Measurements from ENCODE around the gene ETHE1. TPM values are rescaled to one million over a fixed set of nuclear protein-coding genes. Genes with fewer than 3 reads are reported as not detected.

Gene ETHE1
- total RNA-seq, 2 donors from 2014 or later: 32.8 to 122 TPM

DNA sequence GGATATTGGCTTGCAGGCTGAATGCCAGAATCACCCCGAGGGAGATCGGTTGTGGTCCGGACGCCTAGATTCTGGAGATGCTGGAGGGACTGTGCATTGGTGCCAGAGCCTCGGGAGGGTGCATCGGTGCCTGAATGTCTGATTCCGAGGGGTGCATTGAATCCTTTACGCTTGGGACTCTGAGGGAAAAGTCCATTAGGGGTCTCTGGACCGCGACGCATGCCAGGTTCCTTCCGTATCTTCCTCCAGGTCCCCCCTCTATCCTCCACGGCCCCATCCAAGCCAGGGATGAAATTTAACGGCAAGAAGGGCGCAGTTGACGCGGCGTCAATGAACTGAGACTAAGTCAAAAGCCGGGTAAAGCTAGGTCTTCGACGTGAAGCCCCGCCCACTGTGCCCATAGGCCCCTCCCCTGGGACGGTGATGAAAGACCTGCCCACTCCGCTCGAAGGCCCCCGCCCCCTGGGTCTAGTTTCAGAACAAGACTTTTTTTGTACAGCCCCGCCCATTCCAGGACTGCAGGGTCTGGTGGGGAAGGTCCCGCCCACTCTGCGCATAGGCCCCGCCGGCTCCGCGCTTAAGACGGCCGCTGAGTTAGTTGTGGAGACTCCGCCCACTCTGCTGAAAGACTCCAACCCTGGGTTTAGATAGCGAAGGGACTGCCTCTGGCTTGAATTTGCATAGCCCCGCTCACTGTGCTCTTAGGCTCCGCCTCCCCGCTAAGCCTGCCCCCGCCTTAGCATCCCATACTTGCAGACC is 6.7 kb upstream of the ETHE1 start:
- no peaks in the 10 kb centered on the region for H3K9me3 ChIP-seq
- H3K27me3 ChIP-seq (replicated peaks; ENCODE audit: insufficient read depth): no peaks in the 10 kb centered on the region
- WGBS: under 1% methylated on average over 41 of the region's 41 CpGs
- peak overlapping the region; percentile 48 to 51 for H3K4me3 ChIP-seq
- intact Hi-C loops (cut with DNase I): loop anchor here (2.0 to 10.0 kb wide), 2 partner anchors 61 to 221 kb away; partner anchors contain the start of gene SMG9
- peak; percentile 100 for DNase-seq (ENCODE audit: low spot score)
- TF ChIP-seq, protein P1, sequence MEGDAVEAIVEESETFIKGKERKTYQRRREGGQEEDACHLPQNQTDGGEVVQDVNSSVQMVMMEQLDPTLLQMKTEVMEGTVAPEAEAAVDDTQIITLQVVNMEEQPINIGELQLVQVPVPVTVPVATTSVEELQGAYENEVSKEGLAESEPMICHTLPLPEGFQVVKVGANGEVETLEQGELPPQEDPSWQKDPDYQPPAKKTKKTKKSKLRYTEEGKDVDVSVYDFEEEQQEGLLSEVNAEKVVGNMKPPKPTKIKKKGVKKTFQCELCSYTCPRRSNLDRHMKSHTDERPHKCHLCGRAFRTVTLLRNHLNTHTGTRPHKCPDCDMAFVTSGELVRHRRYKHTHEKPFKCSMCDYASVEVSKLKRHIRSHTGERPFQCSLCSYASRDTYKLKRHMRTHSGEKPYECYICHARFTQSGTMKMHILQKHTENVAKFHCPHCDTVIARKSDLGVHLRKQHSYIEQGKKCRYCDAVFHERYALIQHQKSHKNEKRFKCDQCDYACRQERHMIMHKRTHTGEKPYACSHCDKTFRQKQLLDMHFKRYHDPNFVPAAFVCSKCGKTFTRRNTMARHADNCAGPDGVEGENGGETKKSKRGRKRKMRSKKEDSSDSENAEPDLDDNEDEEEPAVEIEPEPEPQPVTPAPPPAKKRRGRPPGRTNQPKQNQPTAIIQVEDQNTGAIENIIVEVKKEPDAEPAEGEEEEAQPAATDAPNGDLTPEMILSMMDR (IDR thresholded peaks at IDR 0.05): no peak
- TF ChIP-seq POLR2AphosphoS5 (IDR thresholded peaks at IDR 0.05): peak; percentile 94
- peak; percentile 51 for TF ChIP-seq POLR2A (IDR thresholded peaks at IDR 0.05)
- no peaks in the 10 kb centered on the region for H3K36me3 ChIP-seq
- peaks cover 2% of the 10 kb centered on the region for H3K4me1 ChIP-seq (replicated peaks)
- peak overlapping the region; percentile 88 to 93 for H3K27ac ChIP-seq

DNA sequence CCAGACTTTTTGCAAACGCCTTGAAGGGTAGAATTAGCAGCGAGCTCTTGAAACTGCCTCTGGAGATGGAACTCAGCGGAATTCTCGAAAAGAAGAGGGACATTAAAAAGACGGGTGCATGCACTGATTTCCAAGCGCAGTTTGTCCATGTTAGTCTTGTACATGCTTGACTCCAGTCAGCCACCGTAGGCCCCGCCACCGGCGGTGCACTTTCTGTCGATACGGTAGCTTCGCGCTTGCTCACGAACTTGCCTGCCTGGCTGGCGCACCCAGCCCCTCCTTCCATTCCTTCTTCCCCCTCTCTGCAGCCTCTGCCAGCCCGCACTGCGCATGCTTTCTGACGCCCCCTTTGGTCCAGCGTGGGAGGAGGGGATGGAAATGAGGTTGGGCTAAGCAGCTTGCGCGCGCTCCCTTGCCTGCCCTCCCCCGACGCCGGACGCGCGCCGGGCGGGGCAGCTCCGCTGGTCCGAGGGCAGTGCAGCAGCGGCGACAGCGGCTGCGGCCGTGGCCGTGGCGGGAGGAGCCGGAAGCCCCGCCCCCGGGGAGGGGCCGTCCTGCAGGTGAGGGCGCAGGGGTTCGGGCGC is 6.1 kb upstream of the ETHE1 start, which contains the start of gene ZNF575:
Gene ZNF575 (plus strand): TSS at position 227 of the 584 bp plus-strand sequence. CDS start 1,235 bp downstream, outside the sequence.
- TF ChIP-seq, protein P1 (IDR thresholded peaks at IDR 0.05): no peak
- peak; percentile 71 for TF ChIP-seq POLR2AphosphoS5 (IDR thresholded peaks at IDR 0.05)
- TF ChIP-seq POLR2A (IDR thresholded peaks at IDR 0.05): peak; percentile 23
- H3K4me1 ChIP-seq (replicated peaks): peaks cover 2% of the 10 kb centered on the region
- intact Hi-C loops (cut with DNase I): loop anchor here (10.0 kb wide), 1 partner anchor 222 kb away; the partner anchor contains the start of gene SMG9
- no peaks in the 10 kb centered on the region for H3K9me3 ChIP-seq
- WGBS: under 1% methylated on average over 43 of the region's 47 CpGs
- H3K27me3 ChIP-seq (replicated peaks; ENCODE audit: insufficient read depth): no peaks in the 10 kb centered on the region
- H3K36me3 ChIP-seq: no peaks in the 10 kb centered on the region
- DNase-seq (ENCODE audit: low spot score): peak; percentile 81
- peak within 1 kb of the TSS; percentile 88 to 93 for H3K27ac ChIP-seq
- H3K4me3 ChIP-seq: peak within 1 kb of the TSS; percentile 48 to 51

- 0% methylated on average over 14 of the region's 16 CpGs for WGBS
- Histone ChIP-seq H3K4me3 (peak overlapping the region; percentile 48 to 51), H3K27me3 (replicated peaks; ENCODE audit: insufficient read depth) (no peaks in the 10 kb centered on the region), H3K4me1 (replicated peaks) (peaks cover 2% of the 10 kb centered on the region), H3K36me3 (no peaks in the 10 kb centered on the region), H3K9me3 (no peaks in the 10 kb centered on the region), H3K27ac (peak overlapping the region; percentile 88 to 93)
- intact Hi-C loops (cut with DNase I): loop anchor here (10.0 kb wide), 1 partner anchor 222 kb away; the partner anchor contains the start of gene SMG9
- TF ChIP-seq, protein P1 (IDR thresholded peaks at IDR 0.05): peak in 1 of 4 experiments; percentile 10
- TF ChIP-seq POLR2A (IDR thresholded peaks at IDR 0.05): no peak
- no peak for TF ChIP-seq POLR2AphosphoS5 (IDR thresholded peaks at IDR 0.05)
- peak; percentile 84 for DNase-seq (ENCODE audit: low spot score)
Observed at GRCh38 chr19:43532571-43532961, 5.6 kb upstream of the ETHE1 start.

DNA sequence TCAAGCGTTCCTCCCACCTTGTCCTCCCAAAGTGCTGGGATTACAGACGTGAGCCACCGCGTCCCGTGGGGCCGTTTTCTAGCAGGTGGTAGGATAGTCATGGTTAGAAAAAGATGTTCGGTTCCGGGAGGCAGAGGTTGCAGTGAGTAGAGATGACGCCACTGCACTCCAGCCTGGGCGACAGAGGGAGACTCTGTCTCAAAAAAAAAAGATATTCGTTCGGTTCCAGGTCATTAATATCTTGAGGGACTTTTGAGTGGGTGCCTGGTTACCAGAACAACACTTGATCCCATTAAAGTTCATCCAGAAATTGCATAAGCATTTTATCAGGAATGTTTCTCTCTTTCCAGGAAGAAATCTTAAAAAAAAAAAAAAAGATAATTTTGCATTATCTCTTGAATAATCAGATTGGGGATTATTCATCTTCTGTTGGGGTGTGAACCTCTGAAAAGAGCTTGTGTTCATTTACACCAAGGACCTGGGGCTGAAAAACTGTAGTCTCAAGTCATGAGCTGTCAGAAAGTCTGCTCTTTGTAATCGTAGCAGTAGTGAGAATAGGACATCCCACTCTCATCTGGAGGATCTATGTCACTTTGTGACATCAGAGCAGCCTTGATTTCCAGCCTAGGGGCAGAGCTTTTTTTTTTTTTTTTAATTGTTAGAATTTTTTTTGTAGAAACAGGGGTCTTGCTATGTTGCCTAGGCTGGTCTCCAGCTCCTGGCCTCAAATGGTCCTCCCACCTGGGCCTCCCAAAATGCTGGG is 1.0 kb upstream of the ETHE1 start:
- 17% methylated on average over 13 of the region's 13 CpGs for WGBS
- Histone ChIP-seq H3K4me3 (peak overlapping the region in 1 of 2 donors; percentile 91), H3K27me3 (replicated peaks; ENCODE audit: insufficient read depth) (no peaks in the 10 kb centered on the region), H3K4me1 (replicated peaks) (peaks cover 7% of the 10 kb centered on the region), H3K36me3 (no peaks in the 10 kb centered on the region), H3K27ac (peak overlapping the region; percentile 85 to 90), H3K9me3 (no peaks in the 10 kb centered on the region)
- intact Hi-C loops (cut with DNase I): no loop called here
- DNase-seq (ENCODE audit: low spot score): no peak
- TF ChIP-seq POLR2A (IDR thresholded peaks at IDR 0.05) (no peak), POLR2AphosphoS5 (IDR thresholded peaks at IDR 0.05) (no peak)
- TF ChIP-seq, protein P1 (IDR thresholded peaks at IDR 0.05): no peak
